AG04450 (cell line): ENCODE data around the gene HCN2. TPM values are rescaled to one million over a fixed set of nuclear protein-coding genes. Genes with fewer than 3 reads are reported as not detected.

ENCODE experiments used
- CTCF ChIA-PET: fragments of 300-600, 350-600 bp; formaldehyde crosslinking; extraction: SDS; loops from one replicate; lab custom pipeline; 2022; ENCODE audit warnings: antibody characterized with exemption, inconsistent platforms; lab: Charles Lee
- POLR2A ChIA-PET: fragments of 350-600 bp; formaldehyde crosslinking; extraction: SDS; loops from one replicate; lab custom pipeline; 2021; ENCODE audit warnings: antibody characterized with exemption, inconsistent platforms; lab: Yijun Ruan, JAX
- DNase-seq: peaks from one replicate; pipeline ENCODE4 v3.0.0-alpha.2; 2011; ENCODE audit warnings: low read depth, low spot score
- H3K27ac ChIP-seq: one replicate; pipeline ENCODE4 v1.5.1; 2012; ENCODE audit warnings: low read depth, low read length, control low read depth
- H3K27me3 ChIP-seq: one replicate; pipeline ENCODE4 v1.6.0; 2012; ENCODE audit warnings: low read length; ENCODE audit not compliant: control insufficient read depth, insufficient read depth
- H3K4me3 ChIP-seq: 2 replicates; pipeline ENCODE4 v1.5.1; 2011; ENCODE audit warnings: mild to moderate bottlenecking, low read depth, low read length, control low read depth
- H3K9me3 ChIP-seq: 2 replicates; pipeline ENCODE4 v1.5.1; 2012; ENCODE audit warnings: low read length; ENCODE audit not compliant: control insufficient read depth, insufficient read depth
- CTCF ChIP-seq: IDR thresholded peaks from 2 replicates; pipeline ENCODE4 v1.5.1; 2011; ENCODE audit warnings: low read depth, low read length, control low read depth, inconsistent platforms
- polyA plus RNA-seq: library from polyadenylated mRNA; depleted of rRNA; stranded (reverse); fragments of >200 nt; gene quantifications from 2 replicates; pipeline ENCODE4 v1.2.3, GENCODE V29; 2011

Gene HCN2
- polyA plus RNA-seq, 1 experiment = 0.33 TPM

DNA sequence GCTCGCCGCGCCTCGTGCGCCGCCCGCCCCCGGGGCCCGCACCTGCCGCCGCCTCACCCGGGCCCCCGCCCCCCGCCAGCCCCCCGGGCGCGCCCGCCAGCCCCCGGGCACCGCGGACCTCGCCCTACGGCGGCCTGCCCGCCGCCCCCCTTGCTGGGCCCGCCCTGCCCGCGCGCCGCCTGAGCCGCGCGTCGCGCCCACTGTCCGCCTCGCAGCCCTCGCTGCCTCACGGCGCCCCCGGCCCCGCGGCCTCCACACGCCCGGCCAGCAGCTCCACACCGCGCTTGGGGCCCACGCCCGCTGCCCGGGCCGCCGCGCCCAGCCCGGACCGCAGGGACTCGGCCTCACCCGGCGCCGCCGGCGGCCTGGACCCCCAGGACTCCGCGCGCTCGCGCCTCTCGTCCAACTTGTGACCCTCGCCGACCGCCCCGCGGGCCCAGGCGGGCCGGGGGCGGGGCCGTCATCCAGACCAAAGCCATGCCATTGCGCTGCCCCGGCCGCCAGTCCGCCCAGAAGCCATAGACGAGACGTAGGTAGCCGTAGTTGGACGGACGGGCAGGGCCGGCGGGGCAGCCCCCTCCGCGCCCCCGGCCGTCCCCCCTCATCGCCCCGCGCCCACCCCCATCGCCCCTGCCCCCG lies 26.5 kb downstream of the HCN2 start:
- ChIA-PET CTCF (no interaction called here), POLR2A (no interaction called here)
- no peak overlapping the region for H3K27ac ChIP-seq
- H3K27me3 ChIP-seq = no peaks in the 10 kb centered on the region
- no peak overlapping the region for H3K4me3 ChIP-seq
- DNase-seq = no peak
- peaks cover 14% of the 10 kb centered on the region; the same call in 1 of the 2 replicates for H3K9me3 ChIP-seq
- TF ChIP-seq CTCF = no peak

- ChIA-PET CTCF (no interaction called here), POLR2A (no interaction called here)
- no peak overlapping the region for H3K27ac ChIP-seq
- no peaks in the 10 kb centered on the region for H3K27me3 ChIP-seq
- H3K9me3 ChIP-seq = peaks cover 17% of the 10 kb centered on the region; the same call in 1 of the 2 replicates
- TF ChIP-seq CTCF = no peak
- H3K4me3 ChIP-seq = no peak overlapping the region
- DNase-seq = no peak
Observed at GRCh38 chr19:616747-617526, 27.3 kb downstream of the HCN2 start.

- POLR2A ChIA-PET = no interaction called here
- Histone ChIP-seq H3K4me3 (no peak overlapping the region), H3K27me3 (no peaks in the 10 kb centered on the region), H3K27ac (no peak overlapping the region), H3K9me3 (peaks cover 17% of the 10 kb centered on the region; the same call in 1 of the 2 replicates)
- no peak for DNase-seq
- no peak for TF ChIP-seq CTCF
- CTCF ChIA-PET = no interaction called here
Observed at GRCh38 chr19:617551-618246, 28.0 kb downstream of the HCN2 start.

DNA sequence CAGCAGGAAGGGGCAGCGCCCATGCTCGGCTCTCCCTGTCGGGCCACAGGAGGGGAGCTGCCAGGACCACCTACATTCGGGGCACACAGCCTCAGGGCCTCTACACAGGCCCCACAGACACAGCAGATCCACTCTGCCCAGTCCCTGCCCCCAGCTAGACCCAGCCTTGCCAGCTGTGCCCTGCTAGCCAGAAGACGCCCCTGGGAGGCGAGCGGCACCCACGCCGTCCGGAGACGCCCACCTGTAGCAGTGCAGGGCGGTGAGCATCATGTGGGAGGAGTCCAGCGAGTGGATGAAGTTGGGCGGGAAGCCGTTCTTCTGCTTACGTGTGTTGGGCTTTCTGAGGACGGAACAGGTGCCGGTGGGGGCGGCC lies 28.6 kb downstream of the HCN2 start:
- H3K4me3 ChIP-seq = no peak overlapping the region
- TF ChIP-seq CTCF = no peak
- POLR2A ChIA-PET = no interaction called here
- CTCF ChIA-PET = no interaction called here
- no peaks in the 10 kb centered on the region for H3K27me3 ChIP-seq
- H3K27ac ChIP-seq = no peak overlapping the region
- H3K9me3 ChIP-seq = peaks cover 17% of the 10 kb centered on the region; the same call in 1 of the 2 replicates
- no peak for DNase-seq
